Astrocyte (in vitro differentiated cells and primary cell): ENCODE results near the gene TSBP1.

Experiments
- EZH2 ChIP-seq: IDR thresholded peaks from 2 replicates; pipeline ENCODE4 v1.6.1; 2012; ENCODE audit warnings: mild to moderate bottlenecking, low read length, inconsistent platforms; ENCODE audit not compliant: insufficient read depth
- TF ChIP-seq, protein P1 (sequence below): IDR thresholded peaks from 2 replicates; pipeline ENCODE4 v1.5.1; 2011; ENCODE audit warnings: low read depth, mild to moderate bottlenecking, inconsistent platforms, low read length, moderate library complexity; ENCODE audit not compliant: insufficient read depth

DNA sequence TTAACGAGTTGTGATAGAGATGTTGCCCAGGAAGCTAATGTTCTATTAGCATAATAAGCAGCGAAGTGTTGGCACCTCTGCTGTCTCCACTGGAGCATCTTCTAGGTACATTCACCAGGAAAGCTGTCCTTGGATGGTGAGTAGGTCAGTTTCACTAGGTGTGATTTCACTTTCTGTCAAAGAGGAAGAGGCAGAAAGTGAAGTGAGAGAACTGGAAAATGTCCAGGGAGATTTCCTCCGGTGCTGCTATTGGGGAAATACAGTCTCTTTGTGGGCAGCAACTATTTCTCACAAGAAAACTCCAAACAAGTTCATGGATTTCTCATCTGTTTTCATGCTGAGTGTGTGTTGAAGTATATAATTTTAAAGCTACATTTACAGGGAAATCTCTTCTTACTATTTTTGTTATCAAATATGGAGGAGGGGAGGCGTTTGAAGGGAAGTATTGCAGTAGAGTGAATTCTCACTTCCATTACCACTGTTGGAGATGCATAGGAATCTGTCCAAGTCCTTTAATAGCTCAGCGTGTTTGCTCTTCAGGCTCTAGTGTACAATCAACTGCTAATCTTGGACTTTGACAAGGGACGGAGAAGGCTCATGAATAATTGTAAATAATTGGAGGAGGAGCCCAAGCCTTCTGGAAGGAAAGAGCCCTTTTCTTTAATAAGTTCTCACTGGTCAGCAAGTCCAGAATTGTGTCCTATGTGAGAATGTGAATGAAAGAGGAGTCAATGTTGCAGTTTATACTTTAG lies 16.1 kb upstream of the TSBP1 start:
- TF ChIP-seq, protein P1, sequence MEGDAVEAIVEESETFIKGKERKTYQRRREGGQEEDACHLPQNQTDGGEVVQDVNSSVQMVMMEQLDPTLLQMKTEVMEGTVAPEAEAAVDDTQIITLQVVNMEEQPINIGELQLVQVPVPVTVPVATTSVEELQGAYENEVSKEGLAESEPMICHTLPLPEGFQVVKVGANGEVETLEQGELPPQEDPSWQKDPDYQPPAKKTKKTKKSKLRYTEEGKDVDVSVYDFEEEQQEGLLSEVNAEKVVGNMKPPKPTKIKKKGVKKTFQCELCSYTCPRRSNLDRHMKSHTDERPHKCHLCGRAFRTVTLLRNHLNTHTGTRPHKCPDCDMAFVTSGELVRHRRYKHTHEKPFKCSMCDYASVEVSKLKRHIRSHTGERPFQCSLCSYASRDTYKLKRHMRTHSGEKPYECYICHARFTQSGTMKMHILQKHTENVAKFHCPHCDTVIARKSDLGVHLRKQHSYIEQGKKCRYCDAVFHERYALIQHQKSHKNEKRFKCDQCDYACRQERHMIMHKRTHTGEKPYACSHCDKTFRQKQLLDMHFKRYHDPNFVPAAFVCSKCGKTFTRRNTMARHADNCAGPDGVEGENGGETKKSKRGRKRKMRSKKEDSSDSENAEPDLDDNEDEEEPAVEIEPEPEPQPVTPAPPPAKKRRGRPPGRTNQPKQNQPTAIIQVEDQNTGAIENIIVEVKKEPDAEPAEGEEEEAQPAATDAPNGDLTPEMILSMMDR: no peak
- no peak for TF ChIP-seq EZH2
